ENCODE measurements around the gene TNRC18.
"Not testable (repeated sequence)": the region's sequence is repeated elsewhere in the genome, so short reads cannot be mapped to it uniquely, and the experiment has no call there.

TNRC18 gene

GRCh38 chr7:5260530-5261068 lies 163.0 kb downstream of the TNRC18 start:
- not testable (repeated sequence) for DNase-seq

All from stimulated activated CD4-positive, alpha-beta T cell treated with anti-CD3 and anti-CD28 coated beads, Interleukin-4, amount 100 ng/mL, for 24 hours (primary cell).